ENCODE data around the gene LINC00237. TPM values are rescaled to one million over a fixed set of nuclear protein-coding genes. Genes with fewer than 3 reads are reported as not detected.

The LINC00237 gene
- total and polyA plus RNA-seq, 2 experiments from 2014 or later: 0.31 to 2.0 TPM

- H3K9me3 Mint-ChIP-seq: no peaks in the 10 kb centered on the region
- Histone ChIP-seq H3F3A (replicated peaks; ENCODE audit: low read depth) (peaks cover 10% of the 10 kb centered on the region), H2AFZ (peak overlapping the region; percentile 4; the same call in 1 of the 2 replicates), H3K4me2 (peak overlapping the region; percentile 90), H3K36me3 (ENCODE audit: insufficient read depth) (no peaks in the 10 kb centered on the region), H4K20me1 (replicated peaks; ENCODE audit: insufficient read depth) (0 out of 2 replicates have a peak, but pooled peaks cover 3% of the 10 kb centered on the region), H3K27ac (ENCODE audit: low read depth) (0 out of 2 replicates have a peak overlapping the region, but pooled peaks have one; percentile 39), H3K79me2 (replicated peaks; ENCODE audit: insufficient read depth) (no peaks in the 10 kb centered on the region; the same call in 1 of the 2 replicates), H3K27me3 (ENCODE audit: insufficient read depth) (peaks cover 85% of the 10 kb centered on the region), H3K4me1 (ENCODE audit: insufficient read depth) (peaks cover 47% of the 10 kb centered on the region), H3K9me2 (ENCODE audit: insufficient read depth) (no peaks in the 10 kb centered on the region), H3K4me3 (peak overlapping the region; percentile 67)
- no peak overlapping the region for H3K27ac Mint-ChIP-seq
- TF ChIP-seq EZH2 (IDR thresholded peaks at IDR 0.05; ENCODE audit: low read depth, unreplicated experiment) (peak; percentile 8), STAT1 (IDR thresholded peaks at IDR 0.05; ENCODE audit: unreplicated experiment) (no peak)
- no peaks in the 10 kb centered on the region; the same call in 2 of the 3 replicates for H3K36me3 Mint-ChIP-seq (ENCODE audit: low read depth)
- H3K27me3 Mint-ChIP-seq (ENCODE audit: insufficient read depth, low read depth, poor library complexity): peaks cover 75% of the 10 kb centered on the region
- DNase-seq (ENCODE audit: low spot score) (peak; percentile 68), ATAC-seq (peak; percentile 1; the same call in 1 of the 3 replicates)
- H3K4me3 Mint-ChIP-seq: peak overlapping the region; percentile 77
- H3K4me1 Mint-ChIP-seq: peaks cover 54% of the 10 kb centered on the region
Observed at GRCh38 chr20:21099751-21100577, 6.2 kb downstream of the LINC00237 start.

- Mint-ChIP-seq H3K36me3 (ENCODE audit: low read depth) (no peaks in the 10 kb centered on the region), H3K9me3 (no peaks in the 10 kb centered on the region), H3K4me3 (no peak overlapping the region), H3K4me1 (peaks cover 52% of the 10 kb centered on the region), H3K27me3 (ENCODE audit: insufficient read depth, low read depth, poor library complexity) (peaks cover 40% of the 10 kb centered on the region), H3K27ac (peak overlapping the region; percentile 73; the same call in 1 of the 2 replicates)
- Histone ChIP-seq H3K27ac (ENCODE audit: low read depth) (no peak overlapping the region), H4K20me1 (replicated peaks; ENCODE audit: insufficient read depth) (0 out of 2 replicates have a peak, but pooled peaks cover 3% of the 10 kb centered on the region), H3K27me3 (ENCODE audit: insufficient read depth) (peaks cover 50% of the 10 kb centered on the region), H2AFZ (no peak overlapping the region), H3K4me1 (ENCODE audit: insufficient read depth) (peaks cover 51% of the 10 kb centered on the region), H3K9me2 (ENCODE audit: insufficient read depth) (peaks cover 9% of the 10 kb centered on the region; the same call in 1 of the 2 replicates), H3F3A (replicated peaks; ENCODE audit: low read depth) (no peaks in the 10 kb centered on the region; the same call in 1 of the 2 replicates), H3K36me3 (ENCODE audit: insufficient read depth) (no peaks in the 10 kb centered on the region), H3K4me3 (no peak overlapping the region), H3K79me2 (replicated peaks; ENCODE audit: insufficient read depth) (no peaks in the 10 kb centered on the region), H3K4me2 (peak overlapping the region; percentile 20; the same call in 1 of the 2 replicates)
- DNase-seq (ENCODE audit: low spot score) (peak; percentile 78), ATAC-seq (peak; percentile 42)
- TF ChIP-seq, protein P1, sequence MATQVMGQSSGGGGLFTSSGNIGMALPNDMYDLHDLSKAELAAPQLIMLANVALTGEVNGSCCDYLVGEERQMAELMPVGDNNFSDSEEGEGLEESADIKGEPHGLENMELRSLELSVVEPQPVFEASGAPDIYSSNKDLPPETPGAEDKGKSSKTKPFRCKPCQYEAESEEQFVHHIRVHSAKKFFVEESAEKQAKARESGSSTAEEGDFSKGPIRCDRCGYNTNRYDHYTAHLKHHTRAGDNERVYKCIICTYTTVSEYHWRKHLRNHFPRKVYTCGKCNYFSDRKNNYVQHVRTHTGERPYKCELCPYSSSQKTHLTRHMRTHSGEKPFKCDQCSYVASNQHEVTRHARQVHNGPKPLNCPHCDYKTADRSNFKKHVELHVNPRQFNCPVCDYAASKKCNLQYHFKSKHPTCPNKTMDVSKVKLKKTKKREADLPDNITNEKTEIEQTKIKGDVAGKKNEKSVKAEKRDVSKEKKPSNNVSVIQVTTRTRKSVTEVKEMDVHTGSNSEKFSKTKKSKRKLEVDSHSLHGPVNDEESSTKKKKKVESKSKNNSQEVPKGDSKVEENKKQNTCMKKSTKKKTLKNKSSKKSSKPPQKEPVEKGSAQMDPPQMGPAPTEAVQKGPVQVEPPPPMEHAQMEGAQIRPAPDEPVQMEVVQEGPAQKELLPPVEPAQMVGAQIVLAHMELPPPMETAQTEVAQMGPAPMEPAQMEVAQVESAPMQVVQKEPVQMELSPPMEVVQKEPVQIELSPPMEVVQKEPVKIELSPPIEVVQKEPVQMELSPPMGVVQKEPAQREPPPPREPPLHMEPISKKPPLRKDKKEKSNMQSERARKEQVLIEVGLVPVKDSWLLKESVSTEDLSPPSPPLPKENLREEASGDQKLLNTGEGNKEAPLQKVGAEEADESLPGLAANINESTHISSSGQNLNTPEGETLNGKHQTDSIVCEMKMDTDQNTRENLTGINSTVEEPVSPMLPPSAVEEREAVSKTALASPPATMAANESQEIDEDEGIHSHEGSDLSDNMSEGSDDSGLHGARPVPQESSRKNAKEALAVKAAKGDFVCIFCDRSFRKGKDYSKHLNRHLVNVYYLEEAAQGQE (IDR thresholded peaks at IDR 0.05; ENCODE audit: unreplicated experiment): no peak
- TF ChIP-seq EZH2 (IDR thresholded peaks at IDR 0.05; ENCODE audit: low read depth, unreplicated experiment) (no peak), NANOG (IDR thresholded peaks at IDR 0.05; ENCODE audit: borderline replicate concordance) (no peak), CREB1 (CRISPR knock-in tag; IDR thresholded peaks at IDR 0.05; ENCODE audit: low read depth) (peak; percentile 70), ETS1 (IDR thresholded peaks at IDR 0.05) (peak; percentile 81)
Observed at GRCh38 chr20:21096321-21097043, 9.7 kb downstream of the LINC00237 start.

All from GM23338 (cell line).